NCI-H1417 (cell line): ENCODE measurements around the gene FANCE.

ENCODE experiments used
- DNase-seq, 3 experiments: peaks; one replicate each; lab custom pipeline; 2025; lab: John Stamatoyannopoulos, UW

The FANCE gene

GRCh38 chr6:35483893-35484645 lies 31.9 kb downstream of the FANCE start:
- DNase-seq = no peak

DNA sequence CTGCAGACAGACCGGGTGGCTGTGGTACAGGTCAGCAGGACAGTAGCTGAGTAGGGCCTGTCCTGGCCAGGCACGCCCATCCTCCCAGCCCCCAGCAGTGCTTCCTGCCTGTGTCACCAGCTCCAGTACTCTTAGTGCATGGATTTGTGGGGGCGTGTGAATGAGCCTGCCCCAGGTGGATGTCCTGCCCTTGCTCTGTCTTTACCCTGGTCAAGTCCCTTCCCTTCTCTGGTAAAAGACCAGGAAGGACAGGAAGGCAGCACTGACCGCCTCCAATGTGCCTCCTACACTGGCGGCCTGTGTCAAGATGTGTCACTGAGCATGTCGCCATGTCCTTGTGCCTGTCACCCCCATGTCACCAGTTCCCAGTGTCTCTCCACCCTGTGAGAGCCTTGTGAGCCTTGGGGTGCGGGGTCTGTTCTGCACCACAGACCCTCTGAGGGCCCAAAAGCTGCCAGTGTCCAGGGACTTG lies 32.8 kb downstream of the FANCE start:
- no peak for DNase-seq

- DNase-seq = no peak
Measured at GRCh38 chr6:35485402-35485877, 33.3 kb downstream of the FANCE start.

DNA sequence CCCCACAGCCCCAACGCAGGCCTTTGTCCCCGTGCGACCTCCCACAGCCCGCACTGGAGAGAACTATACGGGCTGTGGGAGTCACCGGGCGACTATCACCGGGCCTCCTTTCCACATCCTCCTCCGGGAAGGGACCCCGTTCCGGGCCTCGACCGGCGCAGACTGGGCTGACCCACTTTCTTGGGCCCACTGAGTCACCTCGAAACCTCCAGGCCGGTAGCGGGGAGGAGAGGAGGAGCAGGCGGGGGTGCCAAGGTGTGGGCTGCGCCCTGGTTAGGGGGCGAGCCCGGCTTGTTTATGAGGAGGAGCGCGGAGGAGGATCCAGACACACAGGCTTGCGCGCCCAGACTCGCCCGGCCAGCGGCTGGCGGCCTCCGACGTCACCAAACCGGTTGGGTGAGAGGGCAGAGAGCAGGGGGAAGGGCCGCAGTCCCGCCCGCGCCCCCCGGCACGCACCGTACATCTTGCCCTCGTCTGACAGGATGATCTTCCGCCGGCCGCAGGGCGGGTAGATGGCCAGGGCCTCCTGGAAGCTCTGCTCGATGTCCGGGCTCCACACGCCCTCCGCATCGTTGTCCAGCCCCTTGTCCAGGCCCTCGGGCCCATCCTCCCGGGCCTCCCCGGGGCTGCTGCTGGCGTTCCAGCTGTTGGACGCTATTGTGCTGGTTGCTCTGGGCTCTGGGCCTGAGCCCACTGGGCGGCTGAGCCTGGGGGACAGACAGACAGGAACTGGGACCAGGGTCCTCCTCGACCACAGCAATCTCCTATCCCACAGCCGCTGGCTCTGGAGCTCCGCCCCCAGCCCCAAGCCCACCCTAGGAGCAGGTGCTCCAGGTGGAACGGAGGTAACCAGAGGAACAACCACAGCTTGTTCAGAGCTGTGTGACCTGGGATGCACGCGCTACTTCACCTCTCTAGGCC lies 34.1 kb downstream of the FANCE start:
- DNase-seq = peak in 1 of 3 experiments; percentile 29

- DNase-seq = no peak
Measured at GRCh38 chr6:35487658-35488516, 35.7 kb downstream of the FANCE start.

DNA sequence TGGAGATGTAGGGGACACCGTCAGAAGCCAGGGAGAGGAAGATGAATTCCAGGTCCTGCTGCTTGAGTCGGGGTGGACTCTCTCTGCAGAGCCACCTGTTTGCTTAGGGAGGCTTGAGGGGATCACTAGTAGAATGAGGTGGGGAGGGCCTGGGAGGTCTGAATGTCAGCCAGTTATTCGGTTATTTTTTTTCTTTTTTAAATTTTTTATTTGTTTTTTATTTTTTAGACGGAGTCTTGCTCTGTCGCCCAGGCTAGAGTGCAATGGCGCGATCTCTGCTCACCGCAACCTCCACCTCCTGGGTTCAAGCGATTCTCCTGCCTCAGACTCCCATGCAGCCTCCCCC lies 36.4 kb downstream of the FANCE start:
- no peak for DNase-seq

DNA sequence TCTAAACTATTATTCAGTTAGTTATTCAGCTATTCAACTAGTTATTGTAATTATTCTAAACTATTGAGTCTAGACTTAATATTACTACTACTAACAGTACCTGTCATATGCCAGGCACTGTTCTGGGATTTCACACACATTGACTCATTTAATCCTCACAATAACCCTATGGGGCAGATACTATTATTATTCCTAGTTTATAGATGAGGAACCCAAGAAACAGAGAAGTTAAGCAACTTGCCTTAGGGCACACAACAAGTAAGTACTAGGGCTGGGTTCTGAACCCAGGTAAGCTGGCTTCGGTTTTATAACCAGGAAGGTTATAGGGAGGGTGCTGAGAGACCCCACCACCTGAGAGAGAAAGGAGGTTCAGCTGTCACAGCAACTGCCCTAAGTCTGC lies 36.9 kb downstream of the FANCE start:
- no peak for DNase-seq

DNA sequence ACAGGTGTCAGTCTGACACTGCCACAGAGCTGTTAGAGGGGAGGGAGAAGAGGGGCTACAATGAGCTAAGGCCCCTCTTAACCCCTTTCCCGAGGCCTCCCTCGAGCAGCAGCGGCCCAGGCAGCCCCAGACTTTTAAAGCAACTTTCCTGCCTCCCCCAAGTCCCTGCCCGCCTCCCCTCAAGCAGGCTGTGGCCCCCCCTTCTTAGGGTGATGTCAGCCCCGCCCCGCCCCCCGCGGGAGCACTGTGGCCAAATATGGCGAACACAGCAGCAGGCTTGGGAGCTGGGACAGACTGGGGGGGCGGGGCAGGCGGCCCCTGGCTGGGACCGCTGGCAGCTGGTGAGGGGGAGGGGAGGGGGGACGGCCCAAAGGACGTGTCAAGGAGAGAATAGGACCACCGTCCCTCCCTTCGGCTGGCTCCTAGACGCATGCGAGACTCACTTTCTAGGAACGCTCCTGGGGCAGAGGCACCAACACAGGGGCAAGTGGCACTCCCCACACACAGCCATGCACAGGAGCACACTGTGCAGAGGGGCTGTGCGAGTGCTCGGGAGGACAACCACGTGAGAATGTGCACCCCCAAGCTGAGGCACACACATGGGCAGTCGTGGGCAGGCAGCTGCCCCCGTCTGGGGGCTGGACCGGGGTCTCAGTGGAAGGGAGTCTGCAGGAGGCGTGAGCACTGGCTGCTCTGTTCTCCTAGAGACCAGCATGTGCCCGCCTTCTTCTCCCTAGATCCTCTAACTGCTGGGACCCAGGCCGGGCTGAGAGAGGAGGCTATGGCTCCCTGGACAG lies 38.1 kb downstream of the FANCE start:
- DNase-seq = no peak

- DNase-seq = no peak
Measured at GRCh38 chr6:35490821-35491557, 38.9 kb downstream of the FANCE start.

GRCh38 chr6:35491558-35492257 lies 39.6 kb downstream of the FANCE start:
- no peak for DNase-seq

DNA sequence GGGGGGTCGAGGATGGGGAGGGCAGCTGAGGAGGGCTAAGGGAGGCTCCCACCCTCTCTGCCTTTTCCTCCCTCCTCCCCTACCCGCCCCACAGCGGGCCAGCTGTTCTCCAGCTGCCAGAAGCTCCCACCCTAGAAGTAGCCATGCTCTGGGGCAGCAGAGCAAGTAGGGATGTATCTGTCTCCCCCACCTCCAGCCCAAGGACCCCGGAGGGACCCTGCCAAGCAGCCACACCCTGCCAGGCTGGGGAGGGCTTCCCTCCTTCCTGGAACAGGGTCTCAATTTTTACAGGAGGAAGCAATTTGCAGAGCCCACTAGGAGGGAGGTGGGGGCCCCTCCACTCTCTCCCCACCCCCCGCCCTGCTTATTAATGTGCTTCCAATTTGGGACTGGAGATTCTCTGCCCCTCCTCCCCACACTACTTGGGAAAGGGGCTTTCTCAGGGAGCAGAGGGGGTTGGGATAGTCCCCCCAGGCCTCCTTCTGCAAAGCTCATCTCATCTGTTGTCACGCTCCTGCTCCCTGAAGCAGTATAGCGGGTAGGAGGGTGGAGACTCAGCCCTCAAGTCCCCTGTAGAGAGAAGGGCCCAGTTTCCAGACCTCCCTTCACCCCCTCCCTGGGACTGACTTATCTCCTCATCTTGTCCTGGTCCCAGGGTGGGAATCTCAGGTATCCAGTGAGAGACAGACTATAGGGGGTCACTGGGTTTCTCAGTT lies 40.3 kb downstream of the FANCE start:
- no peak for DNase-seq

DNA sequence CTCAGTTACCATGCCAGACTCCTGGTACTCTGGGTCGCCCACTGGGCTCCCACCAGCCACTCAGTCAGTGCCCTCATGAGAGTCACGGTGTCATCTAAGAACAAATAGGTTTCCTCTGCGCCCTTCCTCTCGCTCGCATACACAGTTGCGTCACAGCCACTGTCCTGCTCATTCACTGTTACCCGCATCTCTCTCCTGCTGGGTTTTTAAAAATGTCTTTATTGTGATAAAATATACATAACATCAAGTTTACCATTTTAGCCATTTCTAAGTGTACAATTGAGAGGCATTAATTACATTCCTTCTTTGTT lies 40.8 kb downstream of the FANCE start:
- DNase-seq = no peak

GRCh38 chr6:35493307-35493983 lies 41.3 kb downstream of the FANCE start:
- DNase-seq = no peak

DNA sequence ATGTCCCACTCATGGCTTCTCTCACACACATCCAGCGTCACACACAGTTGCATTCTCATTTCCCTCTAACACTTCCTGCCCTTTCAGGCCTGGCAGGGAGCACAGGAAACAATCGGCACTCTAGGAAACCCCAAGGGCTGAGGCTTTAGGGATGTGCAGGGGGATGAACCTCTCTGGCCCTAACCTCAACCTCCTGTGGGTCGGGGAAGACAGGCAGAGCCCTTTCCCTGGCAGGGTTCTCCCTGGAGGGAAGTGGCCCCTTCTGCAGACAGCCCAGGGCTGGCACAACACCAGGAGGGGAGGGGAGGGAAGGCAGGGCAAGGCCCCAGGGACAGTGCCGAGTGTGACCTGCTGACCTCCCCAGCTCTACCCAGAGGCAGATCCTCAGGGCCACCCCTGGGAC lies 42.0 kb downstream of the FANCE start:
- no peak for DNase-seq

DNA sequence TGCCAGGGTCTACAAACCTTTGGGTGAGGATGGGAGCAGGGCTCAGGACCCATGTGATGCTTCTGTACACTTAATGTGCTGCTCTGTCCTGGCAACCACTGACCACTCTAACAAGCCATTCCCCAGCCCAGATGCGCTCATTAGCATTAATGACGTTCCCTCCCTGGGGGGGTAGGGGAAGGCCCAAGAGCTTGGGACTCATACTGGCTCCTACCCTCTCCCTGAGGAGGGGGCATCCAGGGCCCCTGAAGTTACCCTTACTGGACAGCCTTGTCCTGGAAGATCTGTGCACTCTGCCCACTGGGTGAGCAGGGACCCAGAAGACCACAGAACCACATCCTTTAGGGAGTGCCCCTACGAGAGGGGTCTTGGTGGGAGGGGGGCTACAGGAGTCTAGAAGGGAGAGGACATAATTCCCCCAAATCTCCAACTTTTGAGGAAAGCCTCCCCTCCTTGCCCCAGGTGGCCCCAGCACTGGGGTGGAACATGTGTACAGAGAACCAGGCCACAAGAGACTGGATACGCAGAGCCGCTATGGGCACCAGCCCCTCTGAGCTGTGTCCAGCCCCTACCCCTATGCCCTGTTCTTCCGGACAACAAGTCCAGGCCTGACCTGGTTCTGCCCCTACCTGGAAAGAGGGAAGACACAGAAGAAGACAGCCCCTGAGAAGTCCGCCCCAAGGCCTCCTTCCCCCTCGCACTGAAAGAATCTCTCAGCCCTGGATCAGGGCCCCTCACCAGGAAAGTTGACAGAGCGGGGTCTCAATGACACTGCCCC lies 43.3 kb downstream of the FANCE start:
- no peak for DNase-seq

DNA sequence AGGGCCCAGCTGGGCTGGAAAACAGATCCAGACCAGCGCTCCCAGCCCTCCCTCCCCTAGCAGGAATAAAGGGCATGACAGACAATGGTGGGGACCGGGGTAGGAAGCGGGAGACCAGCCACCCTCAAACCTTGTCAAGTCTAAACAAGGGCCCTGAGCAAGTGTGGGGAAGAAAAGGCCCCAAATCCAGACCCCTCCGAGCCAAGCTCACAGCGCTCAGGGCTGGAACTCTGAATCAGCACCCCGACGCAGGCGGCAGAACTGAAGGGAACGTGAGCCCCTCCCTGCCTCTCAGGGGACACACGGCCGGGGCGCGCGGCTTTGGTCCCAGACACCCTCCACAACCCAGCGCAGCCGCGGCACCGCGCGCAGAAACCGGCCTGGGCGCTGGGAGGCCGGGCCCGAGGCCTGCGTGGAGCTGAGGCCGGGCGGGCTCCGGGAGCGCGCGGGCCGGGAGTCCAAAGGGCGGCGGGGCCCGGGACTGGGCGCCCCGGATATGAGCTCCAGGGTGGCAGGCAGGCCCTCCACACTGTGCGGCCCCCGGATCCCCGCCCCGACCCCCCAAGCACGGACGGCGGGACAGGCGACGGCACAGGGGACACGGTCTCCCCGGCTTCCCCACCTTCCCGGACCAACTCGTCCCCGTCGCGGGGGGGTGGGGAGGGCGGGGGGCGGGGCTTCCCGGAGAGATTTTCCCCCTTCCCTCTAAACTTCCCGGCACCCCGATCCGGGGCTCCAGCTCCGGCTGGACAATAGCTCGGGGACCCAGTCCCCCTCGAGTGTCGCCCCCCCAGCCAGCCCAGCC lies 44.1 kb downstream of the FANCE start:
- no peak for DNase-seq
